ENCODE results near the gene TMEM242.

- TF ChIP-seq CTCF (IDR thresholded peaks at IDR 0.05) = no peak
- TF ChIP-seq POLR2A (IDR thresholded peaks at IDR 0.05) = no peak
- TF ChIP-seq EP300 (IDR thresholded peaks at IDR 0.05) = no peak
Observed at GRCh38 chr6:157245436-157245835, 77.9 kb downstream of the TMEM242 start.
